ENCODE results near the gene NPC1. TPM values are rescaled to one million over a fixed set of nuclear protein-coding genes. Genes with fewer than 3 reads are reported as not detected.
"Not testable (repeated sequence)": the region's sequence is repeated elsewhere in the genome, so short reads cannot be mapped to it uniquely, and the experiment has no call there.

The NPC1 gene
- total RNA-seq, 1 donor from 2014 or later = 44.8 TPM

GRCh38 chr18:23617412-23618014 is 31.2 kb upstream of the NPC1 start:
- H3K4me3 Mint-ChIP-seq (ENCODE audit: unreplicated experiment) = no peak overlapping the region
- no peak overlapping the region for H3K27ac Mint-ChIP-seq (ENCODE audit: unreplicated experiment)
- no peak for TF ChIP-seq CTCF (IDR thresholded peaks at IDR 0.05; ENCODE audit: partially characterized antibody, unreplicated experiment)
- DNase-seq = no peak
- peaks cover 5% of the 10 kb centered on the region for H3K4me1 Mint-ChIP-seq (ENCODE audit: low read depth, unreplicated experiment)
- H3K9me3 Mint-ChIP-seq (ENCODE audit: unreplicated experiment) = peaks cover 4% of the 10 kb centered on the region
- H3K27me3 Mint-ChIP-seq (ENCODE audit: unreplicated experiment) = peaks cover 20% of the 10 kb centered on the region
- H3K36me3 Mint-ChIP-seq (ENCODE audit: unreplicated experiment) = no peaks in the 10 kb centered on the region

GRCh38 chr18:23616258-23616657 is 30.0 kb upstream of the NPC1 start:
- no peak for TF ChIP-seq CTCF (IDR thresholded peaks at IDR 0.05; ENCODE audit: partially characterized antibody, unreplicated experiment)
- peaks cover 5% of the 10 kb centered on the region for H3K4me1 Mint-ChIP-seq (ENCODE audit: low read depth, unreplicated experiment)
- no peaks in the 10 kb centered on the region for H3K36me3 Mint-ChIP-seq (ENCODE audit: unreplicated experiment)
- H3K9me3 Mint-ChIP-seq (ENCODE audit: unreplicated experiment) = peaks cover 2% of the 10 kb centered on the region
- H3K4me3 Mint-ChIP-seq (ENCODE audit: unreplicated experiment) = no peak overlapping the region
- DNase-seq = no peak
- no peak overlapping the region for H3K27ac Mint-ChIP-seq (ENCODE audit: unreplicated experiment)
- H3K27me3 Mint-ChIP-seq (ENCODE audit: unreplicated experiment) = peaks cover 18% of the 10 kb centered on the region

GRCh38 chr18:23614891-23615290 is 28.6 kb upstream of the NPC1 start:
- no peak for TF ChIP-seq CTCF (IDR thresholded peaks at IDR 0.05; ENCODE audit: partially characterized antibody, unreplicated experiment)
- DNase-seq = no peak
- Mint-ChIP-seq H3K27me3 (ENCODE audit: unreplicated experiment) (peaks cover 7% of the 10 kb centered on the region), H3K27ac (ENCODE audit: unreplicated experiment) (no peak overlapping the region), H3K4me3 (ENCODE audit: unreplicated experiment) (no peak overlapping the region), H3K36me3 (ENCODE audit: unreplicated experiment) (no peaks in the 10 kb centered on the region), H3K9me3 (ENCODE audit: unreplicated experiment) (no peaks in the 10 kb centered on the region), H3K4me1 (ENCODE audit: low read depth, unreplicated experiment) (no peaks in the 10 kb centered on the region)

GRCh38 chr18:23614413-23614812 is 28.1 kb upstream of the NPC1 start:
- Mint-ChIP-seq H3K27me3 (ENCODE audit: unreplicated experiment) (peaks cover 4% of the 10 kb centered on the region), H3K27ac (ENCODE audit: unreplicated experiment) (no peak overlapping the region), H3K9me3 (ENCODE audit: unreplicated experiment) (no peaks in the 10 kb centered on the region), H3K4me3 (ENCODE audit: unreplicated experiment) (no peak overlapping the region), H3K36me3 (ENCODE audit: unreplicated experiment) (no peaks in the 10 kb centered on the region), H3K4me1 (ENCODE audit: low read depth, unreplicated experiment) (no peaks in the 10 kb centered on the region)
- DNase-seq = no peak
- TF ChIP-seq CTCF (IDR thresholded peaks at IDR 0.05; ENCODE audit: partially characterized antibody, unreplicated experiment) = no peak

- not testable (repeated sequence) for DNase-seq; H3K27me3 Mint-ChIP-seq (ENCODE audit: unreplicated experiment); H3K36me3 Mint-ChIP-seq (ENCODE audit: unreplicated experiment); H3K4me1 Mint-ChIP-seq (ENCODE audit: low read depth, unreplicated experiment); H3K9me3 Mint-ChIP-seq (ENCODE audit: unreplicated experiment); H3K27ac Mint-ChIP-seq (ENCODE audit: unreplicated experiment); H3K4me3 Mint-ChIP-seq (ENCODE audit: unreplicated experiment)
Measured at GRCh38 chr18:23613091-23613475, 26.8 kb upstream of the NPC1 start.

Measured in glutamatergic neuron (in vitro differentiated cells).